ENCODE results near the gene LDAF1. TPM values are rescaled to one million over a fixed set of nuclear protein-coding genes. Genes with fewer than 3 reads are reported as not detected.

The LDAF1 gene
- total and polyA plus RNA-seq, 2 donors (not counting 1 experiment from before 2014, with no cell fraction given) = 11.3 to 21.1 TPM

DNA sequence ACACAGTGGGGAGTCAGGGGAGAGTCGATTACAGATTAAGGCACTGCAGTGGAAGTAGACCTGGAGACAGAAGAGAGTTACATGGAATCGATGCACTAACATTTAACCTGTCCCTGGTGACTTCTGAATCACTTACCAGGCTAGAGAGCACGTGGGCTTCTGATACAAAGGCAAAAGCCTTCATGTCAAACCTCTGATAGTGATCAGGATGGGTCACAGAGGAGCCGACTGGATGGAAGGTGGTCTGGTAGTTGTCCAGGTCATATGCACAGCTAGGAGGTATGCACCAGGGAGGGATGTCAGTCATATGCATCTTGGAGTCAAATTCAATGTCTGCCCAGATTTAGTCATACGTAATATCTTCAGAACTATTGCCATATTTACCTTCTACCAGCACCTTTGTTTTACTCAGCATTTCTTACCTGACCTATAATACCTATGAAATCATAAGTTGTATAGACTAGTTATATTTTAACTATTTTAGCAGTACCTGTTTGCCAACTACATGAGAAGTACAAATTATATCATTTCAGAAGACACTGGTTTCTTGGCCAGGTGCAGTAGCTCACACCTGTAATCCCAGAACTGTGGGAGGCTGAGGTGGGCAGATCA lies 41.2 kb downstream of the LDAF1 start:
- Histone ChIP-seq H2AFZ (ENCODE audit: insufficient read depth, low read depth, low read length, poor library complexity, severe bottlenecking) (no peak overlapping the region), H3K79me2 (ENCODE audit: control insufficient read depth, insufficient read depth, low read length) (no peaks in the 10 kb centered on the region), H3K4me3 (ENCODE audit: control extremely low read depth in 1 of 5, extremely low read depth in 1 of 5, insufficient read depth in 1 of 5, low read depth in 2 of 5, low read length in 4 of 5) (no peak overlapping the region), H3K4me2 (replicated peaks; ENCODE audit: low read depth, low read length, poor library complexity, severe bottlenecking) (no peak overlapping the region), H3K27ac (ENCODE audit: low read length in 2 of 2) (no peak overlapping the region), H3K27me3 (replicated peaks in 1 of 4; ENCODE audit: control extremely low read depth in 1 of 4, control insufficient read depth in 3 of 4, insufficient read depth in 4 of 4, low read length in 3 of 4) (peaks cover 0 to 7% (median 4%) of the 10 kb centered on the region in 4 experiments), H3K9ac (ENCODE audit: low read length) (no peak overlapping the region), H3K36me3 (replicated peaks in 1 of 2; ENCODE audit: control extremely low read depth in 1 of 2, control insufficient read depth in 1 of 2, extremely low read depth in 1 of 2, insufficient read depth in 2 of 2, low read length in 1 of 2) (no peaks in the 10 kb centered on the region), H3K9me3 (ENCODE audit: control extremely low read depth in 1 of 3, control insufficient read depth in 2 of 3, insufficient read depth in 1 of 3, low read length in 2 of 3) (no peaks in the 10 kb centered on the region), H4K20me1 (ENCODE audit: control insufficient read depth, insufficient read depth, low read length, poor library complexity, severe bottlenecking) (no peaks in the 10 kb centered on the region), H3K4me1 (ENCODE audit: control insufficient read depth in 2 of 2, insufficient read depth in 2 of 2, low read length in 2 of 2) (peaks cover 9 to 10% of the 10 kb centered on the region in 2 donors)
- no peak for ATAC-seq (ENCODE audit: low read depth)
- DNase-seq = no peak
- ChIA-PET CTCF (interaction anchor here (1.7 kb wide), 1 partner anchor 14 kb away, joined by 5 read pairs; no protein-coding TSS in a partner anchor), POLR2A (no interaction called here)
- no peak overlapping the region for H3K4me3 Mint-ChIP-seq
- TF ChIP-seq, protein P1, sequence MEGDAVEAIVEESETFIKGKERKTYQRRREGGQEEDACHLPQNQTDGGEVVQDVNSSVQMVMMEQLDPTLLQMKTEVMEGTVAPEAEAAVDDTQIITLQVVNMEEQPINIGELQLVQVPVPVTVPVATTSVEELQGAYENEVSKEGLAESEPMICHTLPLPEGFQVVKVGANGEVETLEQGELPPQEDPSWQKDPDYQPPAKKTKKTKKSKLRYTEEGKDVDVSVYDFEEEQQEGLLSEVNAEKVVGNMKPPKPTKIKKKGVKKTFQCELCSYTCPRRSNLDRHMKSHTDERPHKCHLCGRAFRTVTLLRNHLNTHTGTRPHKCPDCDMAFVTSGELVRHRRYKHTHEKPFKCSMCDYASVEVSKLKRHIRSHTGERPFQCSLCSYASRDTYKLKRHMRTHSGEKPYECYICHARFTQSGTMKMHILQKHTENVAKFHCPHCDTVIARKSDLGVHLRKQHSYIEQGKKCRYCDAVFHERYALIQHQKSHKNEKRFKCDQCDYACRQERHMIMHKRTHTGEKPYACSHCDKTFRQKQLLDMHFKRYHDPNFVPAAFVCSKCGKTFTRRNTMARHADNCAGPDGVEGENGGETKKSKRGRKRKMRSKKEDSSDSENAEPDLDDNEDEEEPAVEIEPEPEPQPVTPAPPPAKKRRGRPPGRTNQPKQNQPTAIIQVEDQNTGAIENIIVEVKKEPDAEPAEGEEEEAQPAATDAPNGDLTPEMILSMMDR (IDR thresholded peaks at IDR 0.05) = no peak
- no peak for TF ChIP-seq EZH2 (IDR thresholded peaks at IDR 0.05; ENCODE audit: borderline replicate concordance, insufficient read depth, low read depth, low read length, poor library complexity, severe bottlenecking)
- peaks cover 13% of the 10 kb centered on the region for H3K4me1 Mint-ChIP-seq
- H3K27me3 Mint-ChIP-seq = peaks cover 23% of the 10 kb centered on the region
- intact Hi-C loops (cut with micrococcal nuclease) = no loop called here
- no peaks in the 10 kb centered on the region for H3K9me3 Mint-ChIP-seq (ENCODE audit: insufficient read depth)
- 78% methylated on average over 4 of the region's 5 CpGs for WGBS (ENCODE audit: insufficient coverage)
- no peak overlapping the region for H3K27ac Mint-ChIP-seq

DNA sequence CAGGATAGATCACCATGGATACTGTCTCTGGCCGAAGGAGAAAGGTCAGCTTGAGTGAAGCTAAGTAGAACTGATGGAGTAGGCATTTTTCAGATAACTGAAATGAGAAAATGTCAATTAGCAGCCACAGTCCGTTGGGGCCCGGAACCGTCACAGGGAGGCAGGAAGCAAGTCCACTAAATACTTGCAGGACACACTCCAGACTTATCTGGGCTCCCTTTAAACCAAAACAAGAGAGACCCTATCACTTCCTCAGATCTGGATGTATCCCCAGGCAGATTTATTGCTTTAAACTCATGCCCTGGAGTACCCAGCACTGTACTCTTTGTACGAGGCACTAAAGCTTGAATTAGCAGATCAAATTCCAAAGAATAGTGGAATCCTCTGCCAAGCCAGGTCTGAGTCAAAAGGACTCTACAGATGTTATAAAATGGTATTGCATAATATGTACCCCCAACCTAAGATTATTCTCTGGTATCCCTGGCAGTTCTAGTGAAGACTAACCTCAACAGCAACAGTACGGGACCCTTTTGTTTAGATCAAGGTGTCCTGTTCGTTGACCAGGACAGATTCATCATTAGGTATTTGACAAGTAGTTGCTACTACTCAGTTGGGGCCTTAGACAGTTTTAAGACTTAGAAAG lies 44.8 kb downstream of the LDAF1 start:
- WGBS (ENCODE audit: insufficient coverage) = 55% methylated on average over 7 of the region's 7 CpGs
- H3K9me3 Mint-ChIP-seq (ENCODE audit: insufficient read depth) = no peaks in the 10 kb centered on the region
- no peak overlapping the region for H3K4me3 Mint-ChIP-seq
- Histone ChIP-seq H3K79me2 (ENCODE audit: control insufficient read depth, insufficient read depth, low read length) (no peaks in the 10 kb centered on the region), H3K9ac (ENCODE audit: low read length) (no peak overlapping the region), H3K4me3 (ENCODE audit: control extremely low read depth in 1 of 5, extremely low read depth in 1 of 5, insufficient read depth in 1 of 5, low read depth in 2 of 5, low read length in 4 of 5) (no peak overlapping the region), H3K36me3 (replicated peaks in 1 of 2; ENCODE audit: control extremely low read depth in 1 of 2, control insufficient read depth in 1 of 2, extremely low read depth in 1 of 2, insufficient read depth in 2 of 2, low read length in 1 of 2) (no peaks in the 10 kb centered on the region), H3K9me3 (ENCODE audit: control extremely low read depth in 1 of 3, control insufficient read depth in 2 of 3, insufficient read depth in 1 of 3, low read length in 2 of 3) (no peaks in the 10 kb centered on the region), H3K4me1 (ENCODE audit: control insufficient read depth in 2 of 2, insufficient read depth in 2 of 2, low read length in 2 of 2) (no peaks in the 10 kb centered on the region), H3K27ac (ENCODE audit: low read length in 2 of 2) (no peak overlapping the region), H4K20me1 (ENCODE audit: control insufficient read depth, insufficient read depth, low read length, poor library complexity, severe bottlenecking) (no peaks in the 10 kb centered on the region), H3K27me3 (replicated peaks in 1 of 4; ENCODE audit: control extremely low read depth in 1 of 4, control insufficient read depth in 3 of 4, insufficient read depth in 4 of 4, low read length in 3 of 4) (peaks cover 0 to 7% (median 4%) of the 10 kb centered on the region in 4 experiments), H3K4me2 (replicated peaks; ENCODE audit: low read depth, low read length, poor library complexity, severe bottlenecking) (no peak overlapping the region), H2AFZ (ENCODE audit: insufficient read depth, low read depth, low read length, poor library complexity, severe bottlenecking) (no peak overlapping the region)
- POLR2A ChIA-PET = interaction anchor here (0.5 kb wide), 1 partner anchor 1135 kb away, joined by 4 read pairs; no protein-coding TSS in a partner anchor
- CTCF ChIA-PET = interaction anchor here (1.3 kb wide), 1 partner anchor 76 kb away, joined by 3 read pairs; no protein-coding TSS in a partner anchor
- intact Hi-C loops (cut with micrococcal nuclease) = no loop called here
- ATAC-seq (ENCODE audit: low read depth) (no peak), DNase-seq (no peak)
- H3K27me3 Mint-ChIP-seq = peaks cover 28% of the 10 kb centered on the region
- no peaks in the 10 kb centered on the region for H3K4me1 Mint-ChIP-seq
- no peak for TF ChIP-seq EZH2 (IDR thresholded peaks at IDR 0.05; ENCODE audit: borderline replicate concordance, insufficient read depth, low read depth, low read length, poor library complexity, severe bottlenecking)
- TF ChIP-seq, protein P1 (IDR thresholded peaks at IDR 0.05) = no peak
- no peak overlapping the region for H3K27ac Mint-ChIP-seq
